HG02981 (cell line): ENCODE results near the gene QRFP.

Source experiments
- ATAC-seq: cut with Tn5 transposase; IDR thresholded peaks from one replicate; pipeline ENCODE4 v1.9.1; 2021; ENCODE audit warnings: mild to moderate bottlenecking, moderate library complexity; ENCODE audit not compliant: unreplicated experiment

QRFP gene

DNA sequence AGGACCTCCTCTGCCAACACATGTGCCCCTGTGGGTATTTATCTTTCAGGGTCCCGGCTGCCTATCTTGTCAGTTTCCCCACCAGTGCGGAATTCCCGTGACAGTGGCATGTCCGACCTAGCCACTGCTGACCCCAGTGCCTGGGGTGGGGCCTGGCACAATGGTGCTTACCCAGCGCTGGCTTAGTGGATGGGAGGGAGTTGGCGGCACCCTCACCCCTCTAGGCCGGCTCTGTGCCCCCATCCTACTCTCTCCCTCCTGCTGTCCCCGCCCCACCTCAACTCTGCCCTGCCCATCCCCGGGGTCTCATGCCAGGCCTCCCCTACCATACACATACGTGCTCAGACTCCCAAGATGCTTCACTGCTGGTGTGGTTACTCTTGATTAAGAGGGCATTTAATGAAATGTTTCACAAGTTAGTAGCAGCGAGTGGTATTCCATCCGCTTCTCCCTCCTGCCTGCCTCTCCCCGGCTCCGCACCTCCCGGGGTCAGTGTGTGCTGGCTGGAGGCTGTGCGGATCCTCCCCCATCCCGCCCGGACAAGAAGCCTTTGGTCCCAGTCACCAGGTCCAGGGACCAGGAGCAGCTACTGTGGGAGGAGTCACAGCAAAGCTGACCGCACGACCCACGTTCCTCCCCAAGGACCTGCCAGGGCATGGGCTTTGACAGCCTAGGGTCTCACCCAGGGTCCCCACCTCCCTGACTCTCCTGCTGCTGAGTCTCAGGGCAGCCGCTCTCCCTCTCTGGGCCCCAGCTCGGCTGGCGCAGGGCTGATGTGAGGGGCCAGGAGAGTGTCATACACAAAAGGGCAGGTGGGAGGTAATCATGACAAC is 9.5 kb upstream of the QRFP start:
- no peak for ATAC-seq

DNA sequence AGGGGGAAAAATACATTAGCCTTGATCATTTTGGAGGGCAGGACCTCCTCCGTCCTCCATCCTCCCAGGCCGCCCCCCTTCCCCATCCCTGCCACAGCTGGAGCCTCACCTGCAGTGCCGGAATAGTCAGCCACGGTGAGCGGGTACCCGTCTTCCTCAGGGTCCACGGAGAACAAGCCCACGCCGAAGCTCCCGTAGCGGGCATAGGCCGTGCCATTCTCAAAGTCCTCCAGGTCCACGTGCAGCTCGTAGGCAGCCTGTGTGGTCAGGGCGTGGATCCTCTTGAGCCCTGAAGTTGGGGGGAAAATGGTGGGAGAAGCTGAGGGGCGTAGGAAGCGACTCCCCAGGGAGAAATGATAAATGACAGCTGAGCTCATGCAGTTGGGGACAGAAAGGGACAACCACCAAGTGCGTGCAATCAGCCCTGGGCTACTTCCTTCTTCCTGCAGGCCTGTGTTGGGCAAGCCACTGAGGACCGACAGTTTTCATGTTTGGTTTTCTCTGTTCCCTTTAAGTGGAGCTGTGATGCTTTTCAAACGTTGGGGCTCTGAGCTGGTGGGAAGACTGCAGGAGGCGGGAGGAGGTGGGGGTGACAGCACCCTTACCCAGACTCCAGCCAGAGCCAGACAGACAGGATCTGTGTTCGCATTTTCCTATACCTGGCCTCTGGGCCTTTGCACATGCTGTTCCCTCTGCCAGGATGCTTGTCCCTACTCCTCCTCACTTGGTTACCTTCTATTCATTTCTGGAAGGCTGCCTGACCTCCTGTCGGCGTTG is 8.7 kb upstream of the QRFP start:
- ATAC-seq: no peak

DNA sequence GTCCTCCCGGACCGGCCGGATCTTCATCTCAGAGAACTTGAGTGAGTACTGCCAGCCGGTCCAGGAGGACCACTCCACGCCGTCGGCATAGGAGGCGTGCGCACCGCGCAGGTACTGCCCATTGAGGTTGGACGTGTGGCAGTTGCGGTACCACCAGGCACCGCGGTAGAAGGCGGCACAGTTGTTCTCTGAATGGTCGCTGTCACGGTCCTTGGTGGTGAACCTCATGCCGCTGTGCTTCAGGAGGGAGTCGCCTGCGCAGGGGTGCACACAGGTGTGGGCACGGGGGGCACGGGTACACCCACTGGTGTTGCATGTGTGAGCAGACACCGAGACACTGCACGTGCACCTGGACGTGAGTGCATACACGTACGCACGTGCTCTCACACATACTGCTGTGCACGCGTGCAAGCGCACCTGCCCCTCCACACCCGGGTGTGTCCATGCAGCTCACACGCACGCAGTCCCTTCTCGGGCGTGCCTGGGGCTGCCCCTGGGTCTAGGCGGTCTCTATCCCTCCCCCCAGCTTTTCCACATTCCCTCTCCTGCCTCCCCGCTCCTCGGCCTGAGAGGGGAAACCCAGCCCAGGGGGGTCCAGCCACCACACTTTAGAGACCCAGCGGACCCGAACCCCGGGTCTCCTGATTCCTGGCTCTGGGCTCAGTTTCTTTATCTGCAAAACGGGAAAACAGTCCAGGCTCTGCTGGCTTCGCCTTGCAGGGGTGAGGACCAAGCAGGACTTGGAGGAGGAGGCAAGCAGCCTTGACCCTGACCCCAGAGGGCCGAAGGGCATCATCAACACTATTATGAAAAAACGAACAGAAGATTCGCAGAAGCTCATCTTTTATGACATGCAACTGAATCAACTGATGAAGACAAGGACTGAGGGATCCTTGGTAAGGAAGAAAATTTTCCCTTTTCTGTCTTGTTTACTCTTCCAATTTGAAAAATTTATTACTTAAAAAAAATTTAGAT is 7.7 kb upstream of the QRFP start:
- ATAC-seq: no peak

DNA sequence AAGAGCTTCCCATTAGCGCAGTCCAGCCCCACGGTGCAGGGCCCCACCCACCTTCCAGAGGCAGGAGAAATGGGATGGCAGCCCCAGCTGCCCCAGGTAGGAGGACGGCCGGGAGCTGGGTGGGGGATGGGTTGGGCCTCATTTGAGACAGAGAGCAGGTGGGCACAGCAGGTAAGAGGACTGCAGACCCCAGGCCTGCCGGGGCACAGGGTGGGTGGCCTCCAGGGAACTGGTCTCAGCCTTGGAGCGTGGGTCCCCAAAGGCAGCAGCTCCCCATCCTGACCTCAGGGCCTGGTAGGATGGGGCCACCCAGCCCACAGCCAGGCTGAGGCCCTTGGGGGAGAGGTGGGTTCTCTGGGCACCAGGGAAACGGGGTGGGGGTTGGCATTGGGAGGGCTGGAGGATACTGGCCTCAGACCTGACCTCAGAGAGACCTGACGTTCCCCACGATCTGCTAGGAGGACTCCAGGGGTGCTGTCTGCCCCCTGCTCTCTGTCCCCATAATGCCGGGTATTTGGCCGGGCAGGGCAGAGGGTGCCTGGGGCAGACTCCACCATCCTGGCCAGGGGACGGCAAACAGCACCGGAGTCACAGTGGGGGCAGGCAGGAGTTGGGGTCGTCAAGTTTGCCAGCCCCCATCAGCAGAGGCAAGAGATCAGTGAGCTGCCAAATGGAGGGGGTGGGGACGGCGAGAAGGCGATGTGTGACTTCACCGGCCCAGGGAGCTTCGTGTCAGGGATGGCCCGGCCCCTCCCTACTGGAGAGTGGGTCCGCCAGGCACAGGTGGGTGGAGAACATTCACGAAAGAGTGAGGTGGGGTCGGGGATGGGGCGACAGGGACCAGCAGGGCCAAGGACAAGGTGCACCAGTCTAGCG is 6.8 kb upstream of the QRFP start:
- no peak for ATAC-seq

DNA sequence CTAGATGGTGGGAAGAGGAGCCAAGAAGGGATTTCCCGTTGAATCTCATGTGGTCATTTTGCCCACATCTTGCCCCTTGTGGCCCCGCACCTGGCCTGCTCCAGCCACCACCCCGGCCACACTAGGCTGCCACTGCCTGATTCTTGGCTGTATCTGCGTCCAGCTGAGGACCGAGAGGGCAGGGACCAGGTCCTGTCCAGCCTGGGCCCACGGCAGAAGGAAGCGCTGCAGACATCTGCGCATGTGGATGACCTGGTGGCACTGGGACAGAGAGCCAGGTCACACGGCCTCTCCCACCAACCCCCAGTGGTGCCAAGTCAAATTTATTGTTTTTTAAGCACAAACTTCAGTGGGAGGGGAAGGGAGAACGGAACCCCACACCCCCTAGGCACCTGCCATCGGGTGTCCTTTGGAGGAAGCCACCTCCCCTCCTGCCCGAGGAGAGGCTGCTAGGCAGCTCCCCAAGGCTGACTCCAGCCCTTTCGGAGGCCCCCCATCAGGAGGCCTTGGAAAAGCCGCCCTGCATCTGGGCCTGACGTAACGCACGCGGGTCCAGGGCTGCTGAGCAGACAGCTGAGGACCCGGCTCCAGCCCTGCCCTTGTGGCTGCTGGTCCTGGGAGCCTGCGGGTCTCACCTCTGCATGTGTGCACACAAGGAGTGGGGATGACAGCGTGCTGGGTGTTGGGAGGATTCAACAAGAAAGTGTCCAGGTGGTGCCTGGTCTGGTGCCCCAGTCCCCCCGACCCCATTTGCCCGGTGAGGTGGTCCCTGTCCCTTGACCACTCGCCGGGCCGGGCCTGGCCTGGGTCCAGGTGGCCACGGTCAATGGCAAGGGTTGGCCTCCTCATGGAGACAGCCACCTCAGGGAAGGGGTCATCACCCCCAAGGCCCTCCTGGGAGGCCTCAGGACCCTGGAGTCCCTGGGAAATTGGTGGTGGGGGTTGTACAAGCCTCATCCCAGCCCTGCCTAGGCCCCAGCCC is 5.9 kb upstream of the QRFP start:
- ATAC-seq: no peak

DNA sequence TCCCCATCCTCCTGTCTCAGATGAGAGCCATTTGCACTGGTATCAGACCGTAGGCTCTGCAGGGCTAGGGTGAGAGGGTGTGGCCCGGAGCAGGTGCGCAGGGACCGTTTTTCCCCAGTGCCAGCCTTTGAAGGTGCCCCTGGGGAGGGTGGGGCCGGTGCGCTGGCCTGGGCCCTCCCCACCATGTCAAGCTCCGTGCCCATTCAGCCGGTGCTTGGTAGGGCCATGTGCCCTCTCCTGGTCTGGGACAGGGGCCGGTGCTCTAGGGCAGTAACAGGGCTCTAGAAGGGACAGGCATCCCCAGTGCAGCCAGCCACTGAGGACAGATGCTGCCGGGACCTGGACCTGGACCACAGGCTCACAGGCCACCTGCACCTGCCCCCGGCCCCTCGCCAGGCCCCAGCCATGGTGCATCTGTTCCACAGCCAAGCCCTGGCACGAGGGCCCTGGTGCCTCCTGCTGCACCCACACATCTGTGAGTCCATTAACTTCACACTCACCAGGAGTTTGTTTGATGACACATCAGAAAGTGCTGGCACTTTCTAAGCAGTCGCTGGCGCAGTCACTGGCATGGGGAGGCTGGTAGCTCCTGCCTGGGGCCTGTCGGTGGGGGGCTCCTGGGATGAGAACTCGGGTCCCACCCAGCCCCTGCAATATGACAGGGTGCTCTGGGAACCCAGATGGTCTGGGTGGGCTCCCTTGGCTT is 5.0 kb upstream of the QRFP start:
- ATAC-seq: no peak

DNA sequence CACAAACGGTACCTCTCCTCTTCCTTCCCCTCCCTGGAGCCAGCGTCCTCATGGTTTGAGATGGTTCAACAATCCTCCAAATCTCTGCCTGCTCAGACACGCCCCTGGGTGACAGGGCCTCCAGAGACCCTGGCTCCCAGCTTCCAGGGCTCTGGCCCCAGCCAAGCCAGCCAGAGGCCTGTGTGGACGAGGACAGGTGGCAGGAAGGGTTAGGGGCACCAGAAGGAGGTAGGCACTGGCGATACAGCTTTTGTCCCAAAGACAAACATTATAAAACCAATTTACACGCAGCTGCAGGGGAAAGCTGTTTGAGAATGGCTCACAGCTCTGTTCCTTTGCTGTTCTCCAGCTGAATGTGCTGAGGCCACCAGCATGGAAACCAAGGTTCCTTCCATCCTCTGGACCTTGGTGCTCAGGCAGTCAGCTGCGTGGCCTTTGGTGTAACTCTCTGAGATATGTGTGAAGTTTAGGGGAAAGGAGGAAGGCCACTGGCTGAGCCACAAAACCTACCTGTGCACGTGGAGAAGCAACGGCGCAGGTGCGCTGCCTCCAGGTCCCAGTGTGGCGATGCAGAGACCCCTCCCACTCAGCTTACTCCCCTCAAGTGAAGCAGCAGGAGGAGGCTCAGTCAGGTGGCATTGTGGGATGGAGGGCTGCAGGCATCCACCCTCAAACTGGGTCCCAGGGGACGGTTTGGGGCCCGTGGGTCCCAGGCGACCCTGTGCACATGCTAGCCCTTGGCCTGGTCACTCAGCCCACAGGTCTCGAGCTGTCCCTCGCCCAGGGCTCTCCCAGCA is 4.3 kb upstream of the QRFP start:
- ATAC-seq: no peak

DNA sequence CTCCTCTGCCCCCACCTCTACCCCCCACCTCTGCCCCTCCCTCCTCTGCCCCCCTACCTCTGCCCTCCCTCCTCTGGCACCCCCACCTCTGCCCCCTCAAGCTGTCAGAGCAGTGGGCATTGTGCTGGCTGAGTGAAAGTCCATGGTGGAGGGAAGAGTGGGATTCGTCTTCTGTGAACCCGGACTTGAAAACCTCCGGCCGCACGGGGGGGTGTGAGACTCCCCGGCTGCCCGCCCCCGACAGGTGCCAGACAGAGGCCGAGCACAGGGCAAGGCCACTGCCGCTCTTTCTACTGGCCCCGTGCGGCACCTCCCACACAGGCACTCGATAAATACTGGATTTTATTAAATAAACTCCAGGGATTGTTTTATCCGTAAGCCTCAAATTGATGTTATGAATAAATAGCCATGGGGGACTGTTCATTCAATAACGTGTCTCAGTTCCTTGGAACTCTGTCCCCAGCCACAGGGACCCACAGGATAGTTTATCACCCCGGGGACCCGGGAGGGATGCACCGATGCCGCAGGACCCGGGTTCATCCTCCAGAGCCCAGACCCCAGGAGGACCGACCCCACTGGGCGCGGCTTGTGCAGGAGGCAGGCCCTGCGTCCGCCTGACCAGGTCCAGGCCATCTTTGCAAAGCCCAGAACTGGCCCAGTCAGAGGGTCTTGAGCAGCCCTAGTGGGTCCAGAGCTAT is 2.6 kb upstream of the QRFP start:
- ATAC-seq: no peak

DNA sequence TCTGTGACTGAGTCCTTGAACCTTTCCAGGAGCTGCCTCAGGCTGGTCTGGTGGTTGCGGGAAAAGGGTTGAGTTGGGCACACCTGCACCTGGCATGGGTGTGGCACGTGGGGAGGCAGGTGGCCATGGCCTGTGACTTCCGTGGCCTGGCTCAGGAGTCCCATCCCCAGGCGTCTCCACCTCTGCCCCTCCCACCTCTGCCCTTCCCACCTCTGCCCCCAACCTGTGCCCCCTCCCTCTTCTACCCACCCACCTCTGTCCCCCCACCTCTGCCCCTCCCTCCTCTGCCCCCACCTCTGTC is 1.9 kb upstream of the QRFP start:
- no peak for ATAC-seq

DNA sequence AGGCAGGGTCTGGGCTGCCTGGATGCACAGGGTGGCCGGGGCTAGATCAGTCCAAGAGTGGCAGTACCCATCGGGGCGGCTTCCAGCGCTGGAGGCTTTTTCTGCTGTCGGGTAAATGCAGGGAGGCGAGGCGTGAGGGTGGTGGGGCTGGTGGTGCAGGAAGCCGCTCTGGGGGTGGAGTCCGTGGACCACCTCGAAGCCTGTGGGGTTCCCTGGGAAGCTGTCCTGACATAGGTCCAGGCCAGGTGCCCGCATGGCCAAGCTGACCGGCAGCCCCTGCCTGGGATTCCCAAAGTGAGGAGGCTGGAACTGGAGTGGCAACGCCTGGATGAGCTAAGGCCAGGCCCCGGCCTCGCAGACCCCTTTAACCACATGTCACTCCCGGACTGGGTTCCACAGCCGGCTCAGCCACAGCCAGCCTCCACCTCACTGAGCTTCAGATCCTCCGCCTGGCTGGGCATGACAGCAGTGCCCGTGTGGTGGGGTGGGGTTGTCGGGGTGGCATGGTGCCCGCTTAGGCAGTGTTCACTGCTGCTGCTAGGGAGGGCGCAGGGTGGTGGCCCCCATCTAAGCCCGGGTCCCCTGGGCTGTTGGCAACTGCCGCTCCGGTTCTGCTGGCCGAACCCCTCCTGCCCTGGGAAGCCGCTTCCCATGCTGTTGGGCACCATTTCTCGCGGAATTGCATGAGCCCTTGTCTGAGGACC is 1.4 kb upstream of the QRFP start:
- no peak for ATAC-seq

DNA sequence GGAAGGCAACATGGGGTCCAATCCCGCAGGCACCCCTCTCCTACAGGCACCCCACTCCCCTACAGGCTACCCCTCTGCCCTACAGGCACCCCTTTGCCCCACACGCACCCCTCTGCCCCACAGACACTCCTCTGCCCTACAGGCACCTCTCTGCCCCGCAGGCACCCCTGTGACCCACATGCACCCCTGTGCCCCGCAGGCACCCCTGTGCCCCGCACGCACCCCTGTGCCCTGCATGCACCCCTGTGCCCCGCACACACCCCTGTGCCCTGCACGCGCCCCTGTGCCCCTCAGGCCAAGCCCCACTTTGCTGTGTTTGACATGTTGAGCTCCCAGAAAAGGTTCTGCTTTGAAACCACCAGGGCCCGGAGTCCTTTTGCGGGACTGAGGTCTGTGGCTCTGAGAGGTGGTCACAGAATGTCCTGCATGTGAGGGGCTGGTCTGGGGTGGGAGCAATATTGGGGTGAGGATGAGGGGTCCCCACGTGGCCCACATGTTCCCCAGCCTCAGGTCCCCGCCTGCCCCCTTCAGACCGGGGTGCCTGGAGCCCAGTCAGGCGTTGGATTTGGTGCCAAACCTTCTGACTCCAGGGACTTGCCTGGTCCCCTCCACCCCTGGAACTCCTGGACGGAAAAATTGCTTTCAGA is 616 bp upstream of the QRFP start:
- no peak for ATAC-seq

DNA sequence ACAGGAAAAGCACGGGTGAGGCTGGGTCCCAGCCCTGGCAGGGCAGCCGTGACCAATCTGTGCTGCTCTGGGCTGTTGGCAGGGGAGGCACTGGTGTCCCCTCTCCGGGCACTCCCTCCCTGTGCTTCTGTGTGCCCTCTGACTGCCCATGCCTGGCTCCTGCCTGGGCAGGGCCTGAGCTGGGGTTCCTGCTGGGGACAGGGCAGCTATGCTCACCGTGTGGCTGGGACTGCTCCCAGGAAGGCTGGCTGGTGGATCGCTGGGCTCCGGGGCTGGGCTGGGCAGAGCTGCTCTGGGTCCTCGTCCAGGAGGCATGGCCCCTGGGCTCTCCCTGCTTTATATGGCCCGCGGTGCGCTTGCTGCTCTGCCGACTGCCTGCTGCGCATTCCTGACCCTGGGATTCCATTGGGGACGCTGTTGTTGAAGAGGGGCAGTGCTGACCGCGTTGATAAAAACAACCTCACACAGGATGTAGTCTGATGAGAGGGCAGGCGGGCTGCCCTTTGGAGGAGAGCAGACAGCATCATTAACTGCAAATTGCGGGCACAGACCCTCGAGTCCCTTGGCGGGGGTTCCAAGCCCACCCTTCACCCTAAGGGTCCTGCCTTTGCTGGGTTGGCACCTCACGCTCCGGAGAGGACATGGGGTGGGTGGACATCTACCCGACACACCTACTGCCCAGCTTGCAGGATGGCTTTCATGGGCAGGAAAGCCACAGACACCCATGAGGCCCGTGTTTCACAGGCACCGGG is 955 bp downstream of the QRFP start:
- ATAC-seq: no peak

DNA sequence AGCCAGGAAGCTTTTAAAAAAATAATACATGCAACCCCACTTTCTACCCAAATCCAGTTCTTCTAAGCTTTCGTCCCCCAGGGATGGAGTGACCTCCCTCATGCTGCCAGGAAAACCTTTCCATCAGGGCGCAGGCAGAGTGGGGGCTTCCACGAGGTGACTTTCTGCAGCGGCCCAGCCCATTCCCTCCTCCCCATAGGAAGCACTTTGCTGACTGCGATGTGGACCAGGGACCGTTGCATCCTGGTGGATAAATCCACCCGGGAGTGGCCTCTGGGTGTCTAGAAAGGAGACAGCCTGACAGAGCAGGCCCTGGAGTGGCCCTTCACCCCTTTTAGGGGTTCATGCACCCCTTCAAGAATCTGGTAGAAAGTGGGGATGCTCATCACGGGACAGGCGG is 1.6 kb downstream of the QRFP start:
- ATAC-seq: no peak

DNA sequence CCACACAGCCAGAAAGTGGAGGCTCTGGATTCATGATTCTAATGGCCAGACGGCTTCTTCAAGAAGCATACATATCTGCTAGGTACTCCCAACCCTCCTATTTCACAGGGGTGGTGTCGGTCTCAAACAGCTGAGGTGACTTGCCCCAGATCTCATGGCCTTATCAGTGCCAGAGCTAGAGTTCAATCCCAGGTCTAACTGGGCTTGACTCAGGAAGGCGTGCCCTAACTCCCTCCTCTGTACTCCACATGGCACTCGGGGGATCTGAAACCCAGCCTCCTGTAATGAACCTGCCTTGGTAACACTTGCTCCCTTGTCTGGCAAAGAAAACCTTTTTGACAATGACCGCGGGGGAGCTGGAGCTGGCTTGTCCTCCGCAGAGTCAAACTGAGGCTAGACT is 2.1 kb downstream of the QRFP start:
- ATAC-seq: no peak

DNA sequence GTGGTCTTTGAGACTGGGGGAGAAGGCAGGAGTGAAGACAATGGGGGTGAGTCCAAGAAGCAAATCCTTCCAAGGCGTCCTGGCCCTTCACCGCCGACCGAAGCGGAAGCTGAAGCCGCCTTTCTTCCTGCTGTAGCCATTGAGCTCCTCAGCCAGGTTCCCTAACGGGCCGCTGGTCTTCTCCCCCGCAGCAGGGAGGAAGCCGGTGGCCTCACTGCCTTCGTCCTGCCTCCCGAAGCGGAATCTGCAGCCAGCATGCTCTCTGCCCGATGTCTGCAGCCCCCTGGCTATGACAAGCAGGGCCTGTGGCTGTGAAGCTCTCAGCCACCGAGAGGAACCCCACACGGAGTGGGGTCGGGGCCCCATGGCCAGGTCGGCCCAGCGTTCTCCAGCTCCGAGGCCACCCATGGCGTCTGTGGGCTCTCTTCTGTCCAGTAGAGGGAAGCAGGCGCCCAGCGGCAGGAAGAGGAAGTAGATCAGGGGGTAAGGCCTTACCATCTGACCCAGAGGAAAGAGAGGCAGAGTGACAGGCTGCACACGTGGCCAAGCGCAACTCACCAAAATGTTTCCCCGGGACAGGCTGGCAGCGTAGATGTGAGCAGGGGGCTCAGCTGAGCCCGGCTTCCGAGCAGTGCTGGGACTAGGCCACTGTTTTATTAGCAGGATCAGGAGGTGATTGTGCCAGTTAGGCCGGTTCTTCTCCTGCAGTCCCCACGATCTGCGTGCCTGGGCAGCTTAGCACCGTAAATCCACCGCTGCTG is 3.1 kb downstream of the QRFP start:
- ATAC-seq: no peak
